ENCODE measurements around the gene SLC2A10.

GRCh38 chr20:46698788-46699187, 10.7 kb upstream of the SLC2A10 start:
- TF ChIP-seq, protein P1, sequence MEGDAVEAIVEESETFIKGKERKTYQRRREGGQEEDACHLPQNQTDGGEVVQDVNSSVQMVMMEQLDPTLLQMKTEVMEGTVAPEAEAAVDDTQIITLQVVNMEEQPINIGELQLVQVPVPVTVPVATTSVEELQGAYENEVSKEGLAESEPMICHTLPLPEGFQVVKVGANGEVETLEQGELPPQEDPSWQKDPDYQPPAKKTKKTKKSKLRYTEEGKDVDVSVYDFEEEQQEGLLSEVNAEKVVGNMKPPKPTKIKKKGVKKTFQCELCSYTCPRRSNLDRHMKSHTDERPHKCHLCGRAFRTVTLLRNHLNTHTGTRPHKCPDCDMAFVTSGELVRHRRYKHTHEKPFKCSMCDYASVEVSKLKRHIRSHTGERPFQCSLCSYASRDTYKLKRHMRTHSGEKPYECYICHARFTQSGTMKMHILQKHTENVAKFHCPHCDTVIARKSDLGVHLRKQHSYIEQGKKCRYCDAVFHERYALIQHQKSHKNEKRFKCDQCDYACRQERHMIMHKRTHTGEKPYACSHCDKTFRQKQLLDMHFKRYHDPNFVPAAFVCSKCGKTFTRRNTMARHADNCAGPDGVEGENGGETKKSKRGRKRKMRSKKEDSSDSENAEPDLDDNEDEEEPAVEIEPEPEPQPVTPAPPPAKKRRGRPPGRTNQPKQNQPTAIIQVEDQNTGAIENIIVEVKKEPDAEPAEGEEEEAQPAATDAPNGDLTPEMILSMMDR (IDR thresholded peaks at IDR 0.05; ENCODE audit: insufficient read depth, low read length) = no peak
- no peak for TF ChIP-seq POLR2AphosphoS5 (IDR thresholded peaks at IDR 0.05; ENCODE audit: low read depth)
